PFSK-1 (cell line): ENCODE data around the gene DST.

ENCODE experiments used
- FOXP2 ChIP-seq: optimal IDR thresholded peaks from 2 replicates; pipeline ENCODE3; 2011; ENCODE audit warnings: borderline replicate concordance, control low read depth, inconsistent platforms; ENCODE audit not compliant: insufficient read depth; ENCODE audit errors: extremely low read length, extremely low read depth
- POLR2AphosphoS5 ChIP-seq: IDR thresholded peaks from 2 replicates; pipeline ENCODE4 v1.6.1; 2012; ENCODE audit warnings: low read depth, mild to moderate bottlenecking, control low read depth, low read length, moderate library complexity
- REST ChIP-seq, 2 experiments: IDR thresholded peaks; 2 replicates each; pipeline versions ENCODE4 v1.6.1 to v1.8.0; 2011 to 2012; ENCODE audit warnings: low read depth in 2 of 2, low read length in 2 of 2, control low read depth in 1 of 2, inconsistent platforms in 1 of 2, mild to moderate bottlenecking in 1 of 2, moderate library complexity in 1 of 2; ENCODE audit not compliant: insufficient read depth in 1 of 2
- SIN3A ChIP-seq: IDR thresholded peaks from 2 replicates; pipeline ENCODE4 v1.6.1; 2012; ENCODE audit warnings: mild to moderate bottlenecking, low read length, moderate library complexity, borderline replicate concordance; ENCODE audit not compliant: insufficient read depth
- TAF1 ChIP-seq: IDR thresholded peaks from 2 replicates; pipeline ENCODE4 v1.6.1; 2012; ENCODE audit warnings: low read length, control low read depth, borderline replicate concordance; ENCODE audit not compliant: insufficient read depth

The DST gene

GRCh38 chr6:56581296-56581925, 61.3 kb downstream of the DST start:
- TF ChIP-seq POLR2AphosphoS5 (no peak), TAF1 (no peak), REST (IDR thresholded peaks at IDR 0.05; ENCODE audit: insufficient read depth in 1 of 2, low read depth in 2 of 2, low read length in 2 of 2) (no peak), FOXP2 (no peak), SIN3A (no peak)

GRCh38 chr6:56580271-56580670, 62.4 kb downstream of the DST start:
- no peak for TF ChIP-seq TAF1
- TF ChIP-seq SIN3A: no peak
- TF ChIP-seq FOXP2: no peak
- no peak for TF ChIP-seq POLR2AphosphoS5
- no peak for TF ChIP-seq REST (IDR thresholded peaks at IDR 0.05; ENCODE audit: insufficient read depth in 1 of 2, low read depth in 2 of 2, low read length in 2 of 2)

GRCh38 chr6:56579155-56579851, 63.4 kb downstream of the DST start:
- no peak for TF ChIP-seq REST (IDR thresholded peaks at IDR 0.05; ENCODE audit: insufficient read depth in 1 of 2, low read depth in 2 of 2, low read length in 2 of 2)
- TF ChIP-seq POLR2AphosphoS5: no peak
- no peak for TF ChIP-seq SIN3A
- no peak for TF ChIP-seq TAF1
- TF ChIP-seq FOXP2: no peak

GRCh38 chr6:56575736-56576135, 67.0 kb downstream of the DST start:
- TF ChIP-seq FOXP2 (no peak), POLR2AphosphoS5 (no peak), REST (IDR thresholded peaks at IDR 0.05; ENCODE audit: insufficient read depth in 1 of 2, low read depth in 2 of 2, low read length in 2 of 2) (no peak), SIN3A (no peak), TAF1 (no peak)
